ENCODE measurements around the gene PKP4. TPM values are rescaled to one million over a fixed set of nuclear protein-coding genes. Genes with fewer than 3 reads are reported as not detected.
"Not testable (repeated sequence)": the region's sequence is repeated elsewhere in the genome, so short reads cannot be mapped to it uniquely, and the experiment has no call there.

The PKP4 gene
- total RNA-seq, 1 donor from 2014 or later: 41.6 TPM

DNA sequence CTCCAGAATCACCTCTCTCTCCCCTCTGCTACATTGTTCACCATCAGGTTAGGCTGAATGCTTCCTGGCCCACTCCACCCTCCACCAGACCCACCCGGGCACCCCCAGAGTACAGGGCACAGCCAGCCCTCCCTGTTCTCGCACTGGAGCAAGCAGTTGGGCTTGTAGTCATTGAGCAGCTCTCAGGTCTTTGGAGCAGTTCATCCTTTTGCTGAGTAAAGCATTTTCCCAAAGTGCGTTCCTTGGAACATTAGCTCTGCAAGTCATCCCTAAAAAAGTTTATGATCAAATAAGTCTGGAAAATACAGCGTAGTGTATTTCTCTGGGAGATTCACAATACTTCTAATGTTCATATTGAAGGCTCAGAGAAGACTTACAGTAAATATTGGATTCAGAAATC, 234.9 kb downstream of the PKP4 start:
- FAIRE-seq: no peak
- TF ChIP-seq CTCF (IDR thresholded peaks at IDR 0.05; ENCODE audit: insufficient read depth, low read length, severe bottlenecking): no peak
- Histone ChIP-seq H3K27me3 (ENCODE audit: control insufficient read depth, insufficient read depth, low read length) (no peaks in the 10 kb centered on the region), H3K36me3 (ENCODE audit: control insufficient read depth, insufficient read depth, low read length) (no peaks in the 10 kb centered on the region), H3K4me3 (ENCODE audit: low read depth, low read length) (no peak overlapping the region)
- DNase-seq (ENCODE audit: low read depth): no peak

DNA sequence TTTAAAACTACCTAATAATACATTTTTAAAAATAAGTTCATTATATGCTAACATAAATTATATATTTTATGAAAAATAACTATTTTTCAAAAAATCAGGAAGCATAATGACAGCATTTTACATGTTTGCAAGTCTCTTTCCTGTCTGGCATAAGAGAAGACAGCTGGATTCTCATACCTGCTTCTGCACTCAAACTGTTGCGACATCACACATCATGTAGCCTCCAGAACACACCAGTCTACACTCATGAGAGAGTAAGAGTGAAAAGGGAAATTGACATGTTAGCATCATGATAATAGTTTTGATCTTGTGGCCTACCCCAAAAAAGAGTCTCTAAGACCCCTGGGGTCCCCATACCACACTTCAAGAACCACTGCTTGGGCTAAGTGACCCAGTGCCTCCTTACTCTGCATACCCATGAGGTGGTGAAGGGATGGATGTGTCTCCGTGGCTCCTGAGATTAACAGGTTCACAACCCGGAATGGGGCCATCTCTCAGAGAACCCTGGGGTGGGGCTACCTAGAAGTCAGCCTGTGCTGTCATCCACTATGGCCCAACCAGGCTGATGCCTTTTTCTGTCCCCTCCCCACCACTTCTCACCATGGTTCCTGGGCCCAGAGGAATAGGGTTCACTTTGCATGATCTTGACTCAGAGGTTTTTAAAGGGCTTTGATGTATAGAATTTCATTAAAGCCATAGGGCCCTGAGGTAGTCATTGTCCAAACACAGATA, 235.8 kb downstream of the PKP4 start:
- peak; percentile 44 for DNase-seq (ENCODE audit: low read depth)
- no peak for FAIRE-seq
- Histone ChIP-seq H3K36me3 (ENCODE audit: control insufficient read depth, insufficient read depth, low read length) (no peaks in the 10 kb centered on the region), H3K27me3 (ENCODE audit: control insufficient read depth, insufficient read depth, low read length) (no peaks in the 10 kb centered on the region), H3K4me3 (ENCODE audit: low read depth, low read length) (no peak overlapping the region)
- TF ChIP-seq CTCF (IDR thresholded peaks at IDR 0.05; ENCODE audit: insufficient read depth, low read length, severe bottlenecking): no peak

DNA sequence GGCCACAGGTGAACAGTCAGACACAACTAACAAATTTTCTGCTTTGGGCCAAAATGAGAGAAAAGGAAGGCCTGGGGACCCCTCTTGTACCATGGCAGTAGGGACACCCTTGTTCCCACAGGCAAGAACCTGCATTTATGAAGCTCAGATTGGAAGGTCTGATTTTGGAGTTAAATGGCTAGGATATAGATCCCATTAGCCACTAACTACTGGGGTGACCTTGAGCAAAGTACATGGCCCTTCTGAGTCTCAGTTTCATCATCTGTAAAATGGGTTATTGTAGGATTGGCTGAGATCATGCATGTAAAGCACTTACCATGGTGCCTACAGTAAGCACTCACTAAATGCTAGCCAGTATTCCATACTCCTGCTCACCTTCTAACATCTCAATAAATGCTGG, 236.7 kb downstream of the PKP4 start:
- Histone ChIP-seq H3K36me3 (ENCODE audit: control insufficient read depth, insufficient read depth, low read length) (no peaks in the 10 kb centered on the region), H3K27me3 (ENCODE audit: control insufficient read depth, insufficient read depth, low read length) (no peaks in the 10 kb centered on the region), H3K4me3 (ENCODE audit: low read depth, low read length) (no peak overlapping the region)
- no peak for TF ChIP-seq CTCF (IDR thresholded peaks at IDR 0.05; ENCODE audit: insufficient read depth, low read length, severe bottlenecking)
- FAIRE-seq (no peak), DNase-seq (ENCODE audit: low read depth) (no peak)

DNA sequence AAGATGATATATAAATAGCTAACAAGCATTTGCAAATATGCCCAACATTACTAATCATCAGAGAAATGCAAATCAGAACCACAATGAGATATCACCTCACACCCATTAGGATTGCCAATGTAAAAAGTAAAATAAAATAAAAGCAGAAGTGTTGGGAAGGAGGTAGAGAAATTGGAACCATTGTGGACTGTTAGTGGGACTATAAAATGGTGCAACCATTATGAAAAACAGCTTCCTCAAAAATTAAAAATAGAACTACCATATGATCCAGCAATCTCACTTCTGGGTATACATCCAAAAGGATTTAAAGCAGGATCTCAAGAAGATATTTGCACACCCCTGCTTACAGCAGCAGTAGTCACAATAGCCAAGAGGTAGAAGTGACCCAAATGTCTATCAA, 238.6 kb downstream of the PKP4 start:
- no peak for TF ChIP-seq CTCF (IDR thresholded peaks at IDR 0.05; ENCODE audit: insufficient read depth, low read length, severe bottlenecking)
- H3K27me3 ChIP-seq (ENCODE audit: control insufficient read depth, insufficient read depth, low read length): no peaks in the 10 kb centered on the region
- H3K4me3 ChIP-seq (ENCODE audit: low read depth, low read length): no peak overlapping the region
- no peaks in the 10 kb centered on the region for H3K36me3 ChIP-seq (ENCODE audit: control insufficient read depth, insufficient read depth, low read length)
- DNase-seq (ENCODE audit: low read depth) (no peak), FAIRE-seq (no peak)

DNA sequence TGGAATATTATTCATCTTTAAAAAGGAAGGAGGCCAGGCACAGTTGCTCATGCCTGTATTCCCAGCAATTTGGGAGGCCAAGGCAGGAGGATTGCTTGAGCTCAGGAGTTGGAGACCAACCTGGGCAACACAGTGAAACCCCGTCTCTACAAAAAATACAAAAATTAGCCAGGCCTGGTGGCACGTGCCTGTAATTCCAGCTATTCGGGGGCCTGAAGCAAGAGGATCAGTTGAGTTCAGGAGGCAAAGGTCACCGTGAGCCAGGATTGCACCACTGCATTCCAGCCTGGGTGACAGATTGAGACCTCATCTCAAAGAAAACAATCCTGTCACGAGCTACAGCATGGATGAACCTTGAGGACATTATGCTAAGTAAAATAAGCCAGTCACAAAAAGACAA, 239.0 kb downstream of the PKP4 start:
- FAIRE-seq; H3K4me3 ChIP-seq (ENCODE audit: low read depth, low read length); H3K27me3 ChIP-seq (ENCODE audit: control insufficient read depth, insufficient read depth, low read length); DNase-seq (ENCODE audit: low read depth); H3K36me3 ChIP-seq (ENCODE audit: control insufficient read depth, insufficient read depth, low read length): not testable (repeated sequence)

- H3K36me3 ChIP-seq (ENCODE audit: control insufficient read depth, insufficient read depth, low read length): no peaks in the 10 kb centered on the region
- peak; percentile 7 for FAIRE-seq
- TF ChIP-seq CTCF (IDR thresholded peaks at IDR 0.05; ENCODE audit: insufficient read depth, low read length, severe bottlenecking): no peak
- no peaks in the 10 kb centered on the region for H3K27me3 ChIP-seq (ENCODE audit: control insufficient read depth, insufficient read depth, low read length)
- no peak overlapping the region for H3K4me3 ChIP-seq (ENCODE audit: low read depth, low read length)
- no peak for DNase-seq (ENCODE audit: low read depth)
Measured at GRCh38 chr2:158699323-158699722, 242.6 kb downstream of the PKP4 start.

All from bronchial epithelial cell (primary cell).